GM12878 (cell line): ENCODE results near the gene UGGT2. TPM values are rescaled to one million over a fixed set of nuclear protein-coding genes. Genes with fewer than 3 reads are reported as not detected.

Source experiments
- ATAC-seq: fragments of 200-7000 bp; cut with Tn5 transposase; 3 replicates; pipeline ENCODE4 v1.9.1; 2020; ENCODE audit warnings: mild to moderate bottlenecking, moderate library complexity
- BruUV-seq: library from RNA; stranded (reverse); fragments of 400-500 nt; replicated peaks from 2 replicates; lab custom pipeline; 2021; lab: Mats Ljungman, UMichigan
- CTCF ChIA-PET: fragments of 300-600 bp; sonication (Branson Sonifier 250); formaldehyde crosslinking; extraction: SDS; loops from one replicate; lab custom pipeline; 2021; ENCODE audit warnings: inconsistent platforms; lab: Yijun Ruan, JAX
- POLR2A ChIA-PET: fragments of 350-600 bp; formaldehyde crosslinking; extraction: SDS; loops from one replicate; lab custom pipeline; 2021; ENCODE audit warnings: inconsistent platforms; lab: Charles Lee
- RAD21 ChIA-PET: fragments of 300-600 bp; sonication (Branson Sonifier 250); formaldehyde crosslinking; loops from one replicate; lab custom pipeline; 2023; ENCODE audit warnings: antibody characterized with exemption; ENCODE audit not compliant: unreplicated experiment; lab: Charles Lee
- SMC1A ChIA-PET: fragments of 300-600 bp; sonication (Branson Sonifier 250); formaldehyde crosslinking; loops from one replicate; lab custom pipeline; 2023; ENCODE audit not compliant: unreplicated experiment, uncharacterized antibody; lab: Charles Lee
- DNase-seq: peaks from one replicate; pipeline ENCODE4 v3.0.0-alpha.2; 2011; ENCODE audit warnings: low read depth, low spot score
- FAIRE-seq: peaks from 3 replicates; lab custom pipeline; 2011; peaks lifted over from hg19 to GRCh38; lab: Jason Lieb, UNC
- H2AFZ ChIP-seq: 2 replicates; pipeline ENCODE4 v1.6.0; 2011; ENCODE audit warnings: low read depth, low read length, control low read depth; ENCODE audit not compliant: control insufficient read depth
- H3K27ac ChIP-seq: 2 replicates; pipeline ENCODE4 v1.5.1; 2011; ENCODE audit warnings: control low read depth; ENCODE audit not compliant: control insufficient read depth, insufficient read depth
- H3K27me3 ChIP-seq, 2 experiments: replicated peaks in 1 of 2; 2 replicates each; pipeline versions ENCODE4 v1.6.0 to v1.6.1; 2011; ENCODE audit warnings: low read length in 1 of 2; ENCODE audit not compliant: control insufficient read depth in 2 of 2, insufficient read depth in 2 of 2
- H3K36me3 ChIP-seq, 2 experiments: 2 replicates each; pipeline ENCODE4 v1.5.1; 2011; ENCODE audit warnings: low read length in 1 of 2; ENCODE audit not compliant: control insufficient read depth in 2 of 2, insufficient read depth in 2 of 2
- H3K4me1 ChIP-seq: 2 replicates; pipeline ENCODE4 v1.6.1; 2011; ENCODE audit warnings: mild to moderate bottlenecking, low read length, moderate library complexity, mixed read lengths; ENCODE audit not compliant: control insufficient read depth, insufficient read depth
- H3K4me2 ChIP-seq: 2 replicates; pipeline ENCODE4 v1.6.0; 2011; ENCODE audit warnings: control low read depth; ENCODE audit not compliant: control insufficient read depth, insufficient read depth
- H3K4me3 ChIP-seq: fragments of 200-600 bp; sonication (generic); 2 replicates; pipeline ENCODE4 v1.5.1; 2016
- H3K79me2 ChIP-seq: 2 replicates; pipeline ENCODE4 v1.6.0; 2011; ENCODE audit warnings: low read length; ENCODE audit not compliant: control insufficient read depth, insufficient read depth
- H3K9ac ChIP-seq: 2 replicates; pipeline ENCODE4 v1.8.0; 2011; ENCODE audit warnings: low read length, control low read depth, mixed read lengths; ENCODE audit not compliant: control insufficient read depth, insufficient read depth
- H3K9me3 ChIP-seq: replicated peaks from 3 replicates; pipeline ENCODE4 v1.5.1; 2011; ENCODE audit warnings: mild to moderate bottlenecking, low read length; ENCODE audit not compliant: control insufficient read depth, insufficient read depth
- H4K20me1 ChIP-seq: 2 replicates; pipeline ENCODE4 v1.6.0; 2011; ENCODE audit not compliant: control insufficient read depth, insufficient read depth
- BCL11A ChIP-seq: IDR thresholded peaks from 2 replicates; pipeline ENCODE4 v1.6.1; 2011; ENCODE audit warnings: low read depth, low read length
- CEBPB ChIP-seq, 2 experiments: fragments of 150-350 bp in 1 of 2; IDR thresholded peaks; 2 replicates each; pipeline ENCODE4 v1.6.1; 2012 to 2014; ENCODE audit warnings: low read depth in 2 of 2, low read length in 2 of 2, borderline replicate concordance in 1 of 2, inconsistent platforms in 1 of 2
- PAX5 ChIP-seq: IDR thresholded peaks from 2 replicates; pipeline ENCODE4 v1.6.1; 2011; ENCODE audit warnings: low read depth, low read length, borderline replicate concordance
- RAD51 ChIP-seq: fragments of 450-650 bp; IDR thresholded peaks from 2 replicates; pipeline ENCODE4 v1.6.1; 2016; ENCODE audit warnings: moderate library complexity, mild to moderate bottlenecking, inconsistent platforms
- SPI1 ChIP-seq: IDR thresholded peaks from 2 replicates; pipeline ENCODE4 v1.6.1; 2011; ENCODE audit warnings: low read depth, mild to moderate bottlenecking, low read length, moderate library complexity, borderline replicate concordance; ENCODE audit not compliant: insufficient read depth
- STAT1 ChIP-seq: fragments of 450-650 bp; conservative IDR thresholded peaks from 2 replicates; pipeline ENCODE4 v1.6.1; 2014; ENCODE audit warnings: antibody characterized with exemption, mild to moderate bottlenecking
- WGBS: methylation state at CpG from one replicate; pipeline ENCODE4 v1.1.6; 2016; ENCODE audit warnings: low lambda C conversion rate; ENCODE audit not compliant: insufficient replicate concordance, insufficient coverage; ENCODE audit errors: missing lambda C conversion rate; 5-methylcytosine and 5-hydroxymethylcytosine counted together
- in situ Hi-C: fragments of 300-500 bp; cut with MboI; formaldehyde crosslinking; loops from 9 replicates; pipeline ENCODE4 v1.14.3; 2018; ENCODE audit warnings: mixed read lengths
- intact Hi-C: fragments of 100-400 bp; cut with micrococcal nuclease; formaldehyde crosslinking; loops from one replicate; pipeline ENCODE4 v1.14.2; 2022; ENCODE audit not compliant: unreplicated experiment
- polyA plus RNA-seq, 11 experiments: library from polyadenylated mRNA; depleted of rRNA in 4 of 11; unstranded in 6 of 11; stranded (reverse) in 5 of 11; fragments of >200 nt; fragmentation: Nextera tagmentation in 4 of 11; fragmentation: Illumina TruSeq in 1 of 11; extraction: Ambion mirVana in 4 of 11; extraction: Trizol in 1 of 11; gene quantifications; 1 replicate in 1 of 11; 2 replicates in 10 of 11; pipeline versions ENCODE4 v1.2.1 to v1.2.3, GENCODE V29; 2011 to 2016; ENCODE audit warnings: inconsistent platforms in 2 of 11, missing spikeins in 2 of 11, low read depth in 1 of 11
- total RNA-seq, 4 experiments: library from RNA; depleted of rRNA in 3 of 4; stranded (reverse); fragments of >200 nt in 3 of 4; fragmentation: Illumina TruSeq in 1 of 4; extraction: Trizol in 1 of 4; gene quantifications; 2 replicates each; pipeline versions ENCODE4 v1.2.1 to v1.2.3, GENCODE V29; 2013 to 2021
- TF ChIP-seq, protein P1 (sequence below), 3 experiments: IDR thresholded peaks in 2 of 3; conservative IDR thresholded peaks in 1 of 3; 2 replicates each; pipeline ENCODE4 v1.5.1; 2011; ENCODE audit warnings: low read depth in 3 of 3, low read length in 3 of 3, mild to moderate bottlenecking in 3 of 3, control low read depth in 2 of 3, moderate library complexity in 2 of 3, inconsistent platforms in 1 of 3, mixed read lengths in 1 of 3; ENCODE audit not compliant: control insufficient read depth in 2 of 3, insufficient read depth in 1 of 3; ENCODE audit errors: extremely low read depth in 1 of 3
- TF ChIP-seq, protein P2 (sequence below): fragments of 450-650 bp; IDR thresholded peaks from 2 replicates; pipeline ENCODE4 v1.6.1; 2017; ENCODE audit warnings: antibody characterized with exemption, mild to moderate bottlenecking, moderate library complexity
- TF ChIP-seq, protein P3 (sequence below): IDR thresholded peaks from 2 replicates; pipeline ENCODE4 v1.6.1; 2012; ENCODE audit warnings: low read depth, low read length, improper control_type of control experiment
- TF ChIP-seq, protein P4 (sequence below): fragments of 450-650 bp; IDR thresholded peaks from 2 replicates; pipeline ENCODE4 v1.6.1; 2014; ENCODE audit warnings: mild to moderate bottlenecking
- TF ChIP-seq, protein P5 (sequence below): IDR thresholded peaks from 2 replicates; pipeline ENCODE4 v1.6.1; 2012; ENCODE audit warnings: low read depth, low read length, improper control_type of control experiment
- TF ChIP-seq, protein P6 (sequence below): fragments of 450-650 bp; IDR thresholded peaks from 2 replicates; pipeline ENCODE4 v1.6.1; 2018; ENCODE audit warnings: mild to moderate bottlenecking, low read depth, moderate library complexity; ENCODE audit not compliant: partially characterized antibody

The UGGT2 gene
- total and polyA plus RNA-seq, 10 of the 15 experiments (the other 5 are each of a cell fraction or from before 2014, with no cell fraction given): 4.9 to 29.0 (median 17.3) TPM

DNA sequence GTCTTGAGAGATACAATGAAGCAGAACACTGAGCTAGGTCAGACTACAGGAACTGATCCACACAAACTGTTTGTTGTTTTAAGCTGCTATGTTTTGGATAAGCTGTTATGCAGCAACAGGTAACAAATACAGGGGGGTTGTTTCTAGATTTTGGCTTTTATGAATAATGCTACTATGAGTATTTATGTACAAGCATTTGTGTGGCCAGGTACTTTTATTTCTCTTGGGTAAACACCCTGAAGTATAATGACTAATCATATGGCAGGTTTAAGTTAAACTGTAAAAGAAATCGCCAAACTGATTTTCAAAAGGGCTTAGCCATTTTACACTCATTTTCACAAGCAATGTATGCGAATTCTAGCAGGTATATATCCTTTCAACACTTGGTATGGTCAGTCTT, 210.3 kb downstream of the UGGT2 start:
- SMC1A ChIA-PET: interaction anchor here (0.6 to 1.5 kb wide), 4 partner anchors 18 to 346 kb away, joined by 3 to 4 read pairs (median 3); no protein-coding TSS in a partner anchor
- Histone ChIP-seq H3K4me2 (no peak overlapping the region), H3K4me3 (no peak overlapping the region), H3K36me3 (no peaks in the 10 kb centered on the region), H3K79me2 (no peaks in the 10 kb centered on the region), H3K9ac (no peak overlapping the region), H3K4me1 (no peaks in the 10 kb centered on the region), H3K27me3 (no peaks in the 10 kb centered on the region), H4K20me1 (no peaks in the 10 kb centered on the region), H3K27ac (no peak overlapping the region), H2AFZ (no peak overlapping the region), H3K9me3 (no peaks in the 10 kb centered on the region)
- RAD21 ChIA-PET: no interaction called here
- POLR2A ChIA-PET: no interaction called here
- in situ Hi-C loops (loop anchor here (25.0 kb wide), 1 partner anchor 231 kb away; no protein-coding TSS in a partner anchor), intact Hi-C loops (no loop called here)
- DNase-seq: no peak
- 98% methylated on average over 2 of the region's 2 CpGs for WGBS
- BruUV-seq: no TSS peak
- ATAC-seq: peak; percentile 29; the same call in 2 of the 3 replicates
- FAIRE-seq: no peak
- CTCF ChIA-PET: interaction anchor here (4.3 kb wide), 1 partner anchor 10 kb away, joined by 23 read pairs; no protein-coding TSS in a partner anchor
- TF ChIP-seq RAD51: no peak
- TF ChIP-seq, protein P1, sequence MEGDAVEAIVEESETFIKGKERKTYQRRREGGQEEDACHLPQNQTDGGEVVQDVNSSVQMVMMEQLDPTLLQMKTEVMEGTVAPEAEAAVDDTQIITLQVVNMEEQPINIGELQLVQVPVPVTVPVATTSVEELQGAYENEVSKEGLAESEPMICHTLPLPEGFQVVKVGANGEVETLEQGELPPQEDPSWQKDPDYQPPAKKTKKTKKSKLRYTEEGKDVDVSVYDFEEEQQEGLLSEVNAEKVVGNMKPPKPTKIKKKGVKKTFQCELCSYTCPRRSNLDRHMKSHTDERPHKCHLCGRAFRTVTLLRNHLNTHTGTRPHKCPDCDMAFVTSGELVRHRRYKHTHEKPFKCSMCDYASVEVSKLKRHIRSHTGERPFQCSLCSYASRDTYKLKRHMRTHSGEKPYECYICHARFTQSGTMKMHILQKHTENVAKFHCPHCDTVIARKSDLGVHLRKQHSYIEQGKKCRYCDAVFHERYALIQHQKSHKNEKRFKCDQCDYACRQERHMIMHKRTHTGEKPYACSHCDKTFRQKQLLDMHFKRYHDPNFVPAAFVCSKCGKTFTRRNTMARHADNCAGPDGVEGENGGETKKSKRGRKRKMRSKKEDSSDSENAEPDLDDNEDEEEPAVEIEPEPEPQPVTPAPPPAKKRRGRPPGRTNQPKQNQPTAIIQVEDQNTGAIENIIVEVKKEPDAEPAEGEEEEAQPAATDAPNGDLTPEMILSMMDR (IDR thresholded peaks at IDR 0.05 in 2 of 3, conservative IDR thresholded peaks at IDR 0.05 in 1 of 3; ENCODE audit: control insufficient read depth in 2 of 3, extremely low read depth in 1 of 3, insufficient read depth in 1 of 3, low read depth in 3 of 3, low read length in 3 of 3): no peak
- TF ChIP-seq, protein P2, sequence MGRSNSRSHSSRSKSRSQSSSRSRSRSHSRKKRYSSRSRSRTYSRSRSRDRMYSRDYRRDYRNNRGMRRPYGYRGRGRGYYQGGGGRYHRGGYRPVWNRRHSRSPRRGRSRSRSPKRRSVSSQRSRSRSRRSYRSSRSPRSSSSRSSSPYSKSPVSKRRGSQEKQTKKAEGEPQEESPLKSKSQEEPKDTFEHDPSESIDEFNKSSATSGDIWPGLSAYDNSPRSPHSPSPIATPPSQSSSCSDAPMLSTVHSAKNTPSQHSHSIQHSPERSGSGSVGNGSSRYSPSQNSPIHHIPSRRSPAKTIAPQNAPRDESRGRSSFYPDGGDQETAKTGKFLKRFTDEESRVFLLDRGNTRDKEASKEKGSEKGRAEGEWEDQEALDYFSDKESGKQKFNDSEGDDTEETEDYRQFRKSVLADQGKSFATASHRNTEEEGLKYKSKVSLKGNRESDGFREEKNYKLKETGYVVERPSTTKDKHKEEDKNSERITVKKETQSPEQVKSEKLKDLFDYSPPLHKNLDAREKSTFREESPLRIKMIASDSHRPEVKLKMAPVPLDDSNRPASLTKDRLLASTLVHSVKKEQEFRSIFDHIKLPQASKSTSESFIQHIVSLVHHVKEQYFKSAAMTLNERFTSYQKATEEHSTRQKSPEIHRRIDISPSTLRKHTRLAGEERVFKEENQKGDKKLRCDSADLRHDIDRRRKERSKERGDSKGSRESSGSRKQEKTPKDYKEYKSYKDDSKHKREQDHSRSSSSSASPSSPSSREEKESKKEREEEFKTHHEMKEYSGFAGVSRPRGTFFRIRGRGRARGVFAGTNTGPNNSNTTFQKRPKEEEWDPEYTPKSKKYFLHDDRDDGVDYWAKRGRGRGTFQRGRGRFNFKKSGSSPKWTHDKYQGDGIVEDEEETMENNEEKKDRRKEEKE: no peak
- TF ChIP-seq CEBPB (IDR thresholded peaks at IDR 0.05; ENCODE audit: borderline replicate concordance in 1 of 2, low read depth in 2 of 2, low read length in 2 of 2): no peak
- TF ChIP-seq, protein P3, sequence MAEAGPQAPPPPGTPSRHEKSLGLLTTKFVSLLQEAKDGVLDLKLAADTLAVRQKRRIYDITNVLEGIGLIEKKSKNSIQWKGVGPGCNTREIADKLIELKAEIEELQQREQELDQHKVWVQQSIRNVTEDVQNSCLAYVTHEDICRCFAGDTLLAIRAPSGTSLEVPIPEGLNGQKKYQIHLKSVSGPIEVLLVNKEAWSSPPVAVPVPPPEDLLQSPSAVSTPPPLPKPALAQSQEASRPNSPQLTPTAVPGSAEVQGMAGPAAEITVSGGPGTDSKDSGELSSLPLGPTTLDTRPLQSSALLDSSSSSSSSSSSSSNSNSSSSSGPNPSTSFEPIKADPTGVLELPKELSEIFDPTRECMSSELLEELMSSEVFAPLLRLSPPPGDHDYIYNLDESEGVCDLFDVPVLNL: no peak
- TF ChIP-seq PAX5: no peak
- TF ChIP-seq, protein P4, sequence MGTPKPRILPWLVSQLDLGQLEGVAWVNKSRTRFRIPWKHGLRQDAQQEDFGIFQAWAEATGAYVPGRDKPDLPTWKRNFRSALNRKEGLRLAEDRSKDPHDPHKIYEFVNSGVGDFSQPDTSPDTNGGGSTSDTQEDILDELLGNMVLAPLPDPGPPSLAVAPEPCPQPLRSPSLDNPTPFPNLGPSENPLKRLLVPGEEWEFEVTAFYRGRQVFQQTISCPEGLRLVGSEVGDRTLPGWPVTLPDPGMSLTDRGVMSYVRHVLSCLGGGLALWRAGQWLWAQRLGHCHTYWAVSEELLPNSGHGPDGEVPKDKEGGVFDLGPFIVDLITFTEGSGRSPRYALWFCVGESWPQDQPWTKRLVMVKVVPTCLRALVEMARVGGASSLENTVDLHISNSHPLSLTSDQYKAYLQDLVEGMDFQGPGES: no peak
- TF ChIP-seq, protein P5, sequence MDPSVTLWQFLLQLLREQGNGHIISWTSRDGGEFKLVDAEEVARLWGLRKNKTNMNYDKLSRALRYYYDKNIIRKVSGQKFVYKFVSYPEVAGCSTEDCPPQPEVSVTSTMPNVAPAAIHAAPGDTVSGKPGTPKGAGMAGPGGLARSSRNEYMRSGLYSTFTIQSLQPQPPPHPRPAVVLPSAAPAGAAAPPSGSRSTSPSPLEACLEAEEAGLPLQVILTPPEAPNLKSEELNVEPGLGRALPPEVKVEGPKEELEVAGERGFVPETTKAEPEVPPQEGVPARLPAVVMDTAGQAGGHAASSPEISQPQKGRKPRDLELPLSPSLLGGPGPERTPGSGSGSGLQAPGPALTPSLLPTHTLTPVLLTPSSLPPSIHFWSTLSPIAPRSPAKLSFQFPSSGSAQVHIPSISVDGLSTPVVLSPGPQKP: no peak
- TF ChIP-seq BCL11A: no peak
- TF ChIP-seq SPI1: no peak
- no peak for TF ChIP-seq STAT1
- TF ChIP-seq, protein P6, sequence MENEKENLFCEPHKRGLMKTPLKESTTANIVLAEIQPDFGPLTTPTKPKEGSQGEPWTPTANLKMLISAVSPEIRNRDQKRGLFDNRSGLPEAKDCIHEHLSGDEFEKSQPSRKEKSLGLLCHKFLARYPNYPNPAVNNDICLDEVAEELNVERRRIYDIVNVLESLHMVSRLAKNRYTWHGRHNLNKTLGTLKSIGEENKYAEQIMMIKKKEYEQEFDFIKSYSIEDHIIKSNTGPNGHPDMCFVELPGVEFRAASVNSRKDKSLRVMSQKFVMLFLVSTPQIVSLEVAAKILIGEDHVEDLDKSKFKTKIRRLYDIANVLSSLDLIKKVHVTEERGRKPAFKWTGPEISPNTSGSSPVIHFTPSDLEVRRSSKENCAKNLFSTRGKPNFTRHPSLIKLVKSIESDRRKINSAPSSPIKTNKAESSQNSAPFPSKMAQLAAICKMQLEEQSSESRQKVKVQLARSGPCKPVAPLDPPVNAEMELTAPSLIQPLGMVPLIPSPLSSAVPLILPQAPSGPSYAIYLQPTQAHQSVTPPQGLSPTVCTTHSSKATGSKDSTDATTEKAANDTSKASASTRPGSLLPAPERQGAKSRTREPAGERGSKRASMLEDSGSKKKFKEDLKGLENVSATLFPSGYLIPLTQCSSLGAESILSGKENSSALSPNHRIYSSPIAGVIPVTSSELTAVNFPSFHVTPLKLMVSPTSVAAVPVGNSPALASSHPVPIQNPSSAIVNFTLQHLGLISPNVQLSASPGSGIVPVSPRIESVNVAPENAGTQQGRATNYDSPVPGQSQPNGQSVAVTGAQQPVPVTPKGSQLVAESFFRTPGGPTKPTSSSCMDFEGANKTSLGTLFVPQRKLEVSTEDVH: no peak
